GM18867 (cell line): Measurements from ENCODE around the gene CMAS.
"Not testable (repeated sequence)": the region's sequence is repeated elsewhere in the genome, so short reads cannot be mapped to it uniquely, and the experiment has no call there.

Experiments used
- ATAC-seq: cut with Tn5 transposase; IDR thresholded peaks from one replicate; pipeline ENCODE4 v1.9.1; 2021; ENCODE audit warnings: mild to moderate bottlenecking, moderate library complexity; ENCODE audit not compliant: unreplicated experiment

CMAS gene

GRCh38 chr12:22046968-22047390 is 961 bp downstream of the CMAS start:
- no peak for ATAC-seq

DNA sequence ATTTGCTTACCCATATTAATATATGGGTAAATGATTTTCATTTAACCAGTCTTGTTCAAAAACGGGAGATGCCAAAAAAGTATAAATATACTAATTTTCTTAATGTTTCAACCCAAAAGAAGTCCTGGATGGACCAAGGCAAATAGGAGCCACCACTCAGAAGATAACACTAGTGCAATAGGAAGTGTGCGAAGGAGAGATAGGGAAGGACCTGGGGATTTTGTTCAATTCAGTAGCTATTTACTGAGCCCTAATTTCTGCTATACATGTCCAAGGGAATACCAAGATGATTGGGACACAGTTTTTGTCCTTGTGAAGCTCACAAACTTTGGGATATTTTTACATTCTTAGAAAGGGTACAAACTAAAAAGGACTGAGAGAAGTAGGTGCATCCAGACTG is 1.5 kb downstream of the CMAS start:
- no peak for ATAC-seq

- no peak for ATAC-seq
Measured at GRCh38 chr12:22048351-22049041, 2.5 kb downstream of the CMAS start.

GRCh38 chr12:22050078-22050477 is 4.1 kb downstream of the CMAS start:
- no peak for ATAC-seq

DNA sequence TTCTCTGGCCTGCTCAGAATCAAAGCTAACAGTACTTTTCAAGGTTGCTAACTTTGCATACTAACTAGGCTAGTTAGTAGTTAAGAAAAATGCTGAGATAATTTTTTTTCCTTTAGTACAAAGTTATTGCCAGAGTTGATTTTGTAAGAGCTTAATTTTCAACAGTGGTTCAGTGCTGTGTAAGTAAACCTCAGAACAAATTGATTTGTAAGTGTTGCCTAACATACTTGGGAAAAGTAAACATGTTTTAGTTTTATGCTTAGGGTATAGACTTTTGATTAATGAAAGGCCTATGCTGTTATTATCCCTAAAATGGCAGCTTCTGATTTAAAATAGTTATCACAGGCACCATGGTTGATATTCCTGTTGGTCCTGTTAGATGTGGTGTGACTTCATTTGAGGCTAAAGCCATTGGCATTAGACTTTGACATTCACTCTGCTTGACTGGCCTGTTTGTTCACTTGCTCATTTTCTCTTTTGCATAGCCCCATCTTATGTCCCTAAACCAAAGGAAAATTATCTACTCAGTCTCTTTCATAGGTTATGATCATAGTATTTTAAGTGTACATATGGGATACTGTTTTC is 5.2 kb downstream of the CMAS start:
- no peak for ATAC-seq

DNA sequence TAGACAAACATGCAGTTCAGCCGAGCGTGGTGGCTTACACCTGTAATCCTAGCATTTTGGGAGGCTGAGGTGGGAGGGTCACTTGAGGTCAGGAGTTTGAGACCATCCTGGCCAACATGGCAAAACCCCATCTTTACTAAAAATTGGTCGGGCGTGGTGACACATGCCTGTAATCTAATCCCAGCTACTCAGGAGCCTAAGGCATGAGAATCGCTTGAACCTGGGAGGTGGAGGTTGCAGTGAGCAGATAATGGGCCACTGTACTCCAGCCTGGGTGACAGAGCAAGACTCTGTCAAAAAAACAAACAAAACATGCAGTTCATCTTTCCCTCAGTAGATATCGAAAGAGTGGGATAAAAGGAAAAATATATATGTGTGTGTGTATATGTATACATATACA is 7.0 kb downstream of the CMAS start:
- not testable (repeated sequence) for ATAC-seq

- no peak for ATAC-seq
Measured at GRCh38 chr12:22054155-22054554, 8.1 kb downstream of the CMAS start.

- ATAC-seq: no peak
Measured at GRCh38 chr12:22056607-22057006, 10.6 kb downstream of the CMAS start.

GRCh38 chr12:22059976-22060647 is 14.1 kb downstream of the CMAS start:
- no peak for ATAC-seq

GRCh38 chr12:22064968-22065367 is 18.9 kb downstream of the CMAS start:
- ATAC-seq: no peak

GRCh38 chr12:22066310-22066709 is 20.3 kb downstream of the CMAS start:
- ATAC-seq: no peak

- no peak for ATAC-seq
Measured at GRCh38 chr12:22069851-22070250, 23.8 kb downstream of the CMAS start.

DNA sequence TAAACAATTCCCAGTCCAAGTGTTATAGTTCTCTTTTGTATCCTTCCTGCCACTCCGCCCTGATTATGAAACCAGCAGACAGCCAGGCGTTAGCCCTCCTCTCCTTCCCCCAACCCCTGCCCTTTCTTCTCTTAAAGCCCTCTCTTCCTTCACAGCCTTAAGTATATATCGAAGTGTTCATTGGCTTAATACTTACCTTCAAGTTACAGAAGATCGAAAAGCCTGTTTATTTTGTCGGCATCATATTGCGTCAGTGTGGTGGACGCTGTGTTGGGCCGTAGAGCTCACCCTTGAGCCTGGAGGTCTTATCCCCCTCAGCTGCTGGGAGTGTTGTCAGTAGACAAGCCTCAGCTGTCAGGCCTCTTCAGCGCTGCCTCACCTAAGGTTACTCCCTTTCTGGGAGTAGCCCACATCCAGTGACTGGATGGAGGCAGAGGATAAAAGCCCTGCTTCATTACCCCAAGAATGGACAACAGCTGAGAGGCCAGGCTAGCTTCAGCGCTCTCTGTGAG is 36.2 kb downstream of the CMAS start:
- no peak for ATAC-seq

DNA sequence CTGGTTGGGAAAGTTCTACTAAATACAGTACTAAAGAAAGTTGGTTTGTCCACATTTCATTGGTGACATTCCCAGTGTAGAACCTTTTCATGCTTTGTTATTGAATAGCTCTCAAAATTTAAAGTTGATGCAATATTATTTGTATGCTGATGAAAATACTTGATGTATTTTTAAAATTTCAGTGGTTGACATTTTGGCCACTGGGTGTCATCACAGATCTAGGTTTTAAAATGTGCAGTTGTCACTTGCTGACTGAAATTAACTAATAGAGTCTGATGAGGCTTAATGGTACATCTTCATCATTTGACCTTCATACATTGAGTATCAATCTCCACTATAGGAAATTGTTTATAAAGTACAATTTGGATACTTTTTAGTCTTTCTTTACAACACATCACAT is 37.1 kb downstream of the CMAS start:
- ATAC-seq: no peak

DNA sequence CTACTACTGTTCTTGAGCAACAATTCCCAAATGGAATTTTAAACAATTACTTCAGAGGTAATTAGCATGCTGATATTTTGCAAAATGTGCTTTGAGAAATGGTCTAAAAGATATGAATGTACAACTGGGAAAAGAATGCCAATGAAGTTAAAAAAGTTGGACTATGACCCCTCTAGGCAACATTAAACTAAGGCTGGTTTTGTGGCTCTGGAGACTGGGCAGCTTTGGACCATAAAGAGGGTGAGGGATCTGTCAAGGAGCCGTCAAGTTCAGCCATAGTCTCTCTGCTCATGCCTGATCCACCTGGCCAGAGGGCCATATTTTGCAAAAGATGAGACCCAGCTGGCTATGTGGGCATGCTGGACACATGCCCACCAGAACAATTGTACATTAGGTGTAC is 38.8 kb downstream of the CMAS start:
- no peak for ATAC-seq

DNA sequence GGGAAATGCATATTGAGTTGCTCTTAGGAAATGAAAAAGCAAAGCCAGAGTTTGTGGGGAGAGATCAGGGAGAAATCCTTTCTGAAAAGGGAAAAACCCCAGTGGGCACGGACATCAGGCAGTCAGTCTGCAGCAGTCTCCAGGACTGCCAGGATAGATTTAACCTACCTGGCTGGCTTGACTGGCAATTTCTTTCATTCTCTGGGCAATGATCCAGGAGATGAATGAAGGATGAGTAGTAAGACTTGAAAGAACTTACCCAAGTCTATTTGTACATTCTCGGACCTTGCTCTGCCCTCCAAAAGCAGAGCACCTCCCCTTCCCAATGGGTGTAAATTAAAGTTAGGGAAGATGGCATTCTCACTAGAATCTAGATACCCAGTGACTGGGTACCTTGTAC is 42.9 kb downstream of the CMAS start:
- ATAC-seq: no peak

- no peak for ATAC-seq
Measured at GRCh38 chr12:22089486-22089885, 43.5 kb downstream of the CMAS start.

- ATAC-seq: not testable (repeated sequence)
Measured at GRCh38 chr12:22099062-22099461, 53.0 kb downstream of the CMAS start.

DNA sequence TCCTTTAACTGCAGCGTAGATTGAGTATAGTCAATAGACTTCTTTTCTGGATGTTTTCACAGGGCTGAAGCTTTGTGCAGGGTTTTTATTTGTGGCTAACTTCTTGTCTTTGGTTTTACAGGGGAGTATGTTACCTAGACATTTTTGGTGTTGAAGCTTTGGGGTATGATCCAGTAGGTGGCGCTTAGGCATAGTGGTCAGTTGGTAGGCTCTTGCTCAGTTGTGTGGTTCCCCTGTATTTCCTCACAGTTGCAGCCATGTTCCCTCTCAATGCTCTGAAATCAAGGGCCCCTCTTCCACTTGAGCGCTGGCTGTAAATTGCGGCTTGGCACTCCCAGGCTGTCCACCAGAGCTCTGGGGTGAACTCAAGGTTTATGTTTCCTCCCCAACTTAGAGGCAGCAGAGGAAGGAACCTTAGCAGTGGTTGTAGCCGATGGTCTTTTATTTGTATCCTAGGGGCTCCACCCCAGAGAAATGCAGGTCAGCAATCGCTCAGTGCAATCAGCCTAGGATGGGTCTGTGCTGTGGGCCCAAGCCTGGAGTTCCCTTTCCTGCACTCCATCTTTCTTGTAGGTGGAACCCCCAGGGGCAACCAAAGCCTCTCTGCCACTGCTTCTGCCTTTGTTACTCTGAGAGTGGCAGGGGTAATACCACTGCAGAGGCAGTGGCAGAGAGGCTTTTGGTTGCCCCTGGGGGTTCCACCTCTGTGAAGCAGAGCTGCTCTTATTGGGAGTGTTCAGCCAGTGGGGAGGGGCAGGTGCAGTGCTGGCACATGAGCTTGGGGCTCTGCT is 55.1 kb downstream of the CMAS start:
- peak; percentile 85 for ATAC-seq

GRCh38 chr12:22101749-22102243 is 55.8 kb downstream of the CMAS start:
- peak; percentile 40 for ATAC-seq

GRCh38 chr12:22103418-22103817 is 57.4 kb downstream of the CMAS start:
- ATAC-seq: no peak
